GM13977 (cell line): Measurements from ENCODE around the gene BET1L.
A peak's percentile ranks its signal among the peaks of the same experiment; 100 is the strongest.

Experiments used
- DNase-seq: peaks from one replicate; pipeline ENCODE4 v3.0.0; 2012; ENCODE audit warnings: low spot score
- CTCF ChIP-seq: IDR thresholded peaks from 2 replicates; pipeline ENCODE4 v1.5.1; 2012; ENCODE audit warnings: mild to moderate bottlenecking, control low read depth; ENCODE audit not compliant: insufficient read depth; ENCODE audit errors: extremely low read depth, missing control alignments
- in situ Hi-C: fragments of 300-500 bp; cut with MboI; formaldehyde crosslinking; loops from one replicate; pipeline ENCODE4 v1.12.0; 2022; ENCODE audit warnings: low sequenced_read_pairs, low pct_unique_long_range_greater_than_20kb, mixed read lengths, inconsistent platforms; ENCODE audit not compliant: unreplicated experiment

The BET1L gene

GRCh38 chr11:207208-207862 is at the start of gene BET1L, which contains the start of gene RIC8A:
TSS of gene BET1L (minus strand) at chr11:207399. CDS start at chr11:207321, 78 bp downstream.
TSS of gene RIC8A (plus strand) at chr11:207708. CDS start at chr11:208855, 1,147 bp downstream.
- TF ChIP-seq CTCF = peak; percentile 2
- peak; percentile 100 for DNase-seq
- in situ Hi-C loops = no loop called here

GRCh38 chr11:255816-256215 is 48.6 kb upstream of the BET1L start:
- in situ Hi-C loops = no loop called here
- TF ChIP-seq CTCF = no peak
- DNase-seq = no peak

GRCh38 chr11:255176-255575 is 48.0 kb upstream of the BET1L start:
- TF ChIP-seq CTCF = no peak
- no peak for DNase-seq
- in situ Hi-C loops = no loop called here

- in situ Hi-C loops = no loop called here
These were observed 46.7 kb upstream of the BET1L start for GRCh38 chr11:253886-254270.

GRCh38 chr11:253160-253885 is 46.1 kb upstream of the BET1L start:
- no peak for TF ChIP-seq CTCF
- in situ Hi-C loops = no loop called here
- DNase-seq = no peak

More at GRCh38 chr11:253886-254270, 46.7 kb upstream of the BET1L start:
- no peak for TF ChIP-seq CTCF
- DNase-seq = no peak

- in situ Hi-C loops = no loop called here
- no peak for TF ChIP-seq CTCF
- DNase-seq = no peak
These were observed 45.5 kb upstream of the BET1L start for GRCh38 chr11:252666-253065.
